Activated gamma-delta T cell treated with anti-CD3 and anti-CD28 coated beads, Interleukin-2, amount 50 U/mL, for 16 hours (primary cell): ENCODE results near the gene IFNA14.
"Not testable (repeated sequence)": the region's sequence is repeated elsewhere in the genome, so short reads cannot be mapped to it uniquely, and the experiment has no call there.

Experiments
- DNase-seq: peaks from one replicate; pipeline ENCODE4 v3.0.0-alpha.2; 2020; ENCODE audit warnings: low read depth

The IFNA14 gene

DNA sequence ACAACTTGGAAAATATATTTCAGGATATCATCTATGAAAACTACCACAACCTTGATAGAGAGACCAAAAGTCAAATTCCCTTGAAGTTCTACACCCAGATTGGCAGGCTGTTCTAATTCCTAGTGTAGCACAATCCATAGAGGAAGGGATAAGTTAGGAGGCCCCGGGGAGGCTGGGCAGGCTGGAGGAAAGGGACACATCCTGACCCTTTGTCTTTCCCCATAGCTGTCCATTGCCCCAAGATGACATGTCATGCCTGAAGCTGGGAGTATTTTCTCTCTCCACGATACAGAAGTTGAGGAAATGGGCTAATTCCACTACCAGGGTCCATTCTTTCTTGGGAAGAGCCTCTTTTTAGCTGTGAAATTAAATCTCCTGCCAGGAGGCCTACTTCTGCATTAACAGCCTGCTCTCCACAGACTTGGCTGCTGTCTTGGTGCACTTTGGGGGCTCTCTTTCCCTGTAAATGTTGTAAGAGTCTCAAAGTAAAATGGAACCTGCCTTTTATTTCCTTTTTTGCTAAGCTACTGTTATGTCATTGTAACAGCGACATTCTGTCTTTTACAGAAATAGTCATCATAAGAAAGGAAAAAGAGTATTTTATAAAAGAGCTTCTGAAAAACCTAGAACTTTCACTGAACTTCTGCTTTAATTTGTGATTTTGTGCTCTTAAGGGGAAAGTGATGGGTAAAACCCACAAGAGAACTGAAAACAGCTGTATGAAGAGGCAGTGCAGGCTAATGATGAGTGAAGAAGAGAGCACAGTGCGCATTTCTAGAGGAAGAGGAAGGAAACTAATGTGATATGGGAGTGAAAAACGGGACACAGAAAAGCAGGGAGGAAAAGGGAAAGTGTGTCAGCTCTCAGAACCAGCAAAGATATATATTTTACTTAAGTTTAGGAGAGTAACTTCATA, 26.1 kb downstream of the IFNA14 start:
- DNase-seq: not testable (repeated sequence)

DNA sequence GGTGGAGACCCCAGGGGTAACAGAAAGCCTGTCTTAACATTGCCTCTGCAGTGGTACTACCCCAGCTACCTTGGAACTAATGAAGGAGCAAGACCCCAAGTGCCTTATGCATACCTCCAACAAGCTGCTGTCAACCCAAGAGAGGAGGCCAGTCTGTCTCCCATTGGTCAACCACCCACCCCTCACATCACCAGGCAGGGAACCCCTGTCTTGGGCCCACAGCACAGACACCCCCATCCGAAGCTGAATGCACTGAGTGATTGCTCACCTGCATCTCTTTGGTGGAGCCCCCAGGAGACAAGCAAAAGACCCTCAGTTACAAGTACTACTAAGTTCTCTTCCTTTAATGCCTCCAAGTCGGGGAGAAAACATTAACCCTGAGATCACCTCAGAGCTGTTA, 27.6 kb downstream of the IFNA14 start:
- DNase-seq: not testable (repeated sequence)

DNA sequence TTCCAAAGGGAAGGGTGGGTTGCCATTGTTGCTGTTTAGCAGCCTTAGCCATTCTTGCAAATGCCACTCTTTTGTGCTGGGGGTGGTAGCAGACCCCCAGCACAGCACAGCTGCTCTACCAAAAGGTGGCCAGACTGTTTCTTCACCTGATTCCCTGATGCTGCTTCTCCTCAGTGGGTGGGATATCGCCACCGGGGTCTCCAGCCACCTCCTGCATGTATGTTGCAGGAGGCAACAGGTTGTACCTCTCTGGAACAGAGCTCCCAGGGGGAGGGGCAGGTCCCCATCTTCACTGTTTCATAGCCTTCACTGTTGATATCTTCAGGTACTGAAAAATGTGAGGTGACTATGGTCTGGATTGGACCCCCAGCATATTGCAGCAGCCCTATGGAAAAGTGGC, 29.0 kb downstream of the IFNA14 start:
- DNase-seq: not testable (repeated sequence)

DNA sequence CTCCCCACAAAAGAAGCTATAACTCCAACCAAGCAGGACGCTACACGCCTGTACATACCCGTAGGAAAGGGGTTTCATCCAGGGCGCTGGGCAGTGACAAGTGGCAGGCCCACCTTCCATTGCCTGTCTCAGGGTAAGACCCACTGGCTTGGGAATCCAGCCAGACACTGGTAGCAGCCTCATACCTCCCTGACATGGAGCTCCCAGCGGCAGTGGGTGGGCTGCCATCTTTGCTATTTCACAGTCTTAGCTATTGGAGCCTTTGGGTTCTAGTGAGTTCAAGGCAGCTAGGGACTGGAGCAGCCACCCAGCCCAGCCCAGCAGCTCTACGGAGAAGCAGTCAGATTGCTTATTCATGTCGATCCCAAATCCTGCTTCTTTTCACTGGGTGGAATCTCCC, 29.5 kb downstream of the IFNA14 start:
- DNase-seq: no peak

DNA sequence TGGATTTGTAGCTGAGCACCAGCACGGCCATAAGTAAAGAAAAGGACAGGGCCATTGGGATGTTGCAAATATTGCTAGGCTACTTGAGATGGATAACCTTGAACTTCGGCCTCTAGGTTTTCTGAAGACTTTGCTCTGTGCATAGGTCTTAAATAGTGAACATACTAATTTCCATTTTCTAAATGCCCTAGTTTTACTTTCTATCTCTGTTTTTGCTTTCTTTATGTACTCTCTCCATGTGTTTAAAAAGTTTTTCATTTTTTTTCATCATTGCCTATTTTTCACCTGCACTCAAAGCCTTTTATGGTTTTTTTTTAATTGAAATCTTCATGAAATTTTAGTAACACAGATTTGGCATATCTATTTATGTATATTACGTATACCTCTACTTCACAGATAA, 32.8 kb downstream of the IFNA14 start, which contains the start of gene IFNA10:
TSS of gene IFNA10 (minus strand) at position 101 of the 400 bp plus-strand sequence. CDS start at position 55, 46 bp downstream.
- not testable (repeated sequence) for DNase-seq

DNA sequence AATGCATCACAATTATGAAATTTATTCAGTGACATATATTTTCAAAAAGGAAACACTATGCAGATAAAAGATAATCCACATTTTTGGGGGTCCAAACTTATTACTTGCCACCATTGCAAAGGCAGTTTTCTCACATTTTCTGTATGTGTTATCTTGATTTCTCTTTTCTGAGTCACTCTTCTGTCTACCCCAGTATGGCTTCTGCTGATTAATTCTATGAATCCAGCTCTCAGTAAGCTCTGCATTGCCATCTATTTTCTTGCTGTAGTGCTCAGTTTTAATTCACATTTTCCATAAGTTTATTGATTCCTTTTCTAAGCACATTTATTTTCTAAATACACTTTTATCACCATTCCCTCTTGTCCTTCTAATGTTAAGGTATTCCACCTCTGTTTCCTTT, 34.6 kb downstream of the IFNA14 start:
- DNase-seq: no peak

DNA sequence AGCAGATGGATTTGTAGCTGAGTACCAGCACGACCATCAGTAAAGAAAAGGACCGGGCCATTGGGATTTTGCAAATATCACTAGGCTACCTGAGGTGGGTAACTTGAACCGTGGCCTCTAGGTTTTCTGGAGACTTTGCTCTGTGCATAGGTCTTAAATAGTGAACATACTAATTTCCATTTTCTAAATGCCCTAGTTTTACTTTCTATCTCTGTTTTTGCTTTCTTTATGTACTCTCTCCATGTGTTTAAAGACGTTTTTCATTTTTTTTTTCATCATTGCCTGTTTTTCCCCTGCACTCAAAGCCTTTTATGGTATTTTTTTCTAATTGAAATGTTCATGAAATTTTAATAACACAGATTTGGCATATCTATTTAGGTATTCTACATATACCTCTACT, 37.7 kb downstream of the IFNA14 start, which contains the start of gene IFNA7:
TSS of gene IFNA7 (minus strand) at position 101 of the 400 bp plus-strand sequence. CDS start at position 61, 40 bp downstream.
- not testable (repeated sequence) for DNase-seq

DNA sequence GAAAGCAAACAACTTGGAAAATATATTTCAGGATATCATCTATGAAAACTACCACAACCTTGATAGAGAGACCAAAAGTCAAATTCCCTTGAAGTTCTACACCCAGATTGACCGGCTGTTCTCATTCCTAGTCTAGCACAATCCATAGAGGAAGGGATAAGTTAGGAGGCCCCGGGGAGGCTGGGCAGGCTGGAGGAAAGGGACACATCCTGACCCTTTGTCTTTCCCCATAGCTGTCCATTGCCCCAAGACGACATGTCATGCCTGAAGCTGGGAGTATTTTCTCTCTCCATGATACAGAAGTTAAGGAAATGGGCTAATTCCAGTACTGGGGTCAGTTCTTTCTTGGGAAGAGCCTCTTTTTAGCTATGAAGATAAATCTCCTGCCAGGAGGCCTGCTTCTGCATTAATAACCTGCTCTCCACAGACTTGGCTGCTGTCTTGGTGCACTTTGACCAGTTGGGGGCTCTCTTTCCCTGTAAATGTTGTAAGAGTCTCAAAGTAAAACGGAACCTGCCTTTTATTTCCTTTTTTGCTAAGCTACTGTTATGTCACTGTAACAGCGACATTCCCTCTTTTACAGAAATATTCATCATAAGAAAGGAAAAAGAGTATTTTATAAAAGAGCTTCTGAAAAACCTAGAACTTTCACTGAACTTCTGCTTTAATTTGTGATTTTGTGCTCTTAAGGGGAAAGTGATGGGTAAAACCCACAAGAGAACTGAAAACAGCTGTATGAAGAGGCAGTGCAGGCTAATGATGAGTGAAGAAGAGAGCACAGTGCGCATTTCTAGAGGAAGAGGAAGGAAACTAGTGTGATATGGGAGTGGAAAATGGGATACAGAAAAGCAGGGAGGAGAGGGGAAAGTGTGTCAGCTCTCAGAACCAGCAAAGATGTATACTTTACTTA, 44.7 kb downstream of the IFNA14 start:
- not testable (repeated sequence) for DNase-seq
